HG02610 (cell line): Measurements from ENCODE around the gene VSIG4.

Source experiments
- ATAC-seq: cut with Tn5 transposase; IDR thresholded peaks from one replicate; pipeline ENCODE4 v1.9.1; 2021; ENCODE audit warnings: mild to moderate bottlenecking, moderate library complexity; ENCODE audit not compliant: unreplicated experiment

VSIG4 gene

GRCh38 chrX:66009231-66009845, 30.5 kb downstream of the VSIG4 start:
- no peak for ATAC-seq

- no peak for ATAC-seq
Measured at GRCh38 chrX:66008328-66008970, 31.4 kb downstream of the VSIG4 start.

- no peak for ATAC-seq
Measured at GRCh38 chrX:66007851-66008250, 32.0 kb downstream of the VSIG4 start.

GRCh38 chrX:66005830-66006449, 33.9 kb downstream of the VSIG4 start:
- no peak for ATAC-seq

DNA sequence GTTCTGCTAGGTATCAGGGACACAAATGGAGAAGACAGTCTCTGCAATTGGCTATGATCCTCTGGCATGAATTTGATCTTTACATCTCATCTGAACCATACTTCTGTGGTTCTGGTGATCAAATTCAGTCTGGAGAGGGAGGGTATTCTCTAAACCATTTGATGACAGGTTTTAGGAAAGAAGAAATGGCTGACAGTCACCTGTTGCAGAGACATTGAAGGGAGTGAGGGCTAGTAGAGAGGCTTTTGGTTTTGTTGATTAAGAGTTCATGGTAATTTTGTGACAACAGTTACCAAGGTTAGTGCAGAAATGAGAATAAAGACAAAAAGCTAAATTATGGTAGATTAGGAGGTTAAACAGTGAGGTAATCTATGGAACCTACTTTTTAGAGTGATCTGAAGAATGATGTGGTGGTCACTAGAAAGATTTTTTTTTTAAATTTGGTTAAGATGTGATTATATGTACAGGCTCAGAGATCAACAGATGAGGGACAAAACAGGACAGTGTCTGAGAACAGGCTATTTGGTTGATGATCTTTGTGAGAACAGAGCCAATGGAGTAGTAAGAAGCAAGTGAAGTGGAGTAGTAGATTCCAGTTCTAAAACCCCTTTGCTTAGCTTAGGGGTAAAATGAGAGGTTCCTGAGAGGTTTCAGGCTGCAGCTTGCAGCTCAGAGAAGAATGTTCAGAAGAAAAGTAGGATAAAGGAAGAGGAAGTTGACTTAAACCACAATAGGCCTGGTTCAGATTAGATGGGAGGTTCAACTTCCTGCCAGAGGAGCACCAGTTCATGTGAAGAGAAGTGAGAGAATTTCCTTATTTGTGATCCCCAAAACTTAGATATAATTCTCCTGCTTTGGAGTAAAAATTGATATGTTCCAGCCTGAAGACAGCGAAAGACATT, 34.7 kb downstream of the VSIG4 start:
- no peak for ATAC-seq

DNA sequence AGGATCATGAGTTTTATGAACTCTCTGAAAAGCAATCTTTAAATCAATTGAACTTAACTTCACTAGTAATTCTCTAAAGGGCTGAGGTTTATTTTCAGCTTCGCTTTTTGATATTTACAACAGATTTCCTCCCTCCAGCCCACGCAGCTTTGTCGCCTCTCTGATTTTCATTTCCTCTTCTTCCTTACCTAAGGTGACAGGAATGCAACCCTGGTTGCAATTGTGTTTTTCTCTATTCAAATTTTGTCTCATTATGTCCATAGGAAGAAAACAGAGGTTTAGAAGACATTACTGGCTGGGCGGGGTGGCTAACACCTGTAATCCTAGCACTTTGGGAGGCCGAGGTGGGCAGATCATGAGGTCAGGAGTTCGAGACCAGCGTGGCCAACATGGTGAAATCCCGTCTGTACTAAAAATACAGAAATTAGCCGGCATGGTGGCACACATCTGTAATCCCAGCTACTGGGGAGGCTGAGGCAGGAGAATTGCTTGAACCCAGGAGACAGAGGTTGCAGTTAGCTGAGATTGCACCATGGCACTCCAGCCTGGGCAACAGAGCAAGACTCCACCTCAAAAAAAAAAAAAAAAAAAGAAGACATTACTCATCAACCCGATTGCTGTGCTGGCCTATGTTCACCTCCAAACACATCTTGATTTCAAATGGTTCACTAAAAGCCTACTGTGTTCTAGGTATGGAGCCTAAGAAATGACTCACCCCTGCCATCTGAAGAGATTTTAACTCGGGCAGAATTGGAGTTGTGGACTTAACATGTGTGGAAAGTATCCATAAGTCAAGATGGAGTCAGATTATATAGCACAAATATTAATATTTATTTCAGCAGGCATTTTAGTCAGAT, 36.8 kb downstream of the VSIG4 start:
- ATAC-seq = peak; percentile 42

- ATAC-seq = no peak
Measured at GRCh38 chrX:66001596-66001995, 38.3 kb downstream of the VSIG4 start.

DNA sequence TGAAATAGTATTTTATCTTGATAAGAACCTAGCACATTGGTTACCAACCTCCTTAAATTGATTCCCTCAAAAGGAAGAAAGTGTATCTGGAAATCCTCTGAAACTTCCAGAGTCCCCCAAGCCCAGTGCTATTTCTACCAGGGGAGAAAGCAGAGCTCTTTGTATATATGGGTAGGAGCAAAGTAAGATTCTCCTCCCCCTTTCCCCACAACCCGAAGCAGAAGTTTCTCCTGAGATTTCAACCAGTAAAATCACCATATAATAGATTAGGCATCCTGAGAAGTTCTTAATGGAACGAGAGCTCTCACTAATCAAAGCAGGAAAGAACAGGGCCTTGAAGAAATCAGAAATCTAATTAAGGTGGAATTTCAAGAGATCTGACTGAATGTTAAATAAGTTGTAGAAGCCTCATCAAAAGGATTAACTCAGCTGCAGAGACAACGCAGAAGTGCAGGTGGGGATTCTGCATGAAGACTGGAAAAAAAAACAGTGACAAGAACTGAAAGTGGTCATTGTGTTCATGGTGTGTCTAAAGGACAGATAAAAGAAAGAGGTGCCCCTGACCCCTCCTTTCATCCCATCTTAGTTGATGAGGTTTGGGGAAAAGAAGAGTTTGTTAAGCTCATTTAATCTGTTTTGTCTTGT, 39.1 kb downstream of the VSIG4 start:
- ATAC-seq = peak; percentile 36

DNA sequence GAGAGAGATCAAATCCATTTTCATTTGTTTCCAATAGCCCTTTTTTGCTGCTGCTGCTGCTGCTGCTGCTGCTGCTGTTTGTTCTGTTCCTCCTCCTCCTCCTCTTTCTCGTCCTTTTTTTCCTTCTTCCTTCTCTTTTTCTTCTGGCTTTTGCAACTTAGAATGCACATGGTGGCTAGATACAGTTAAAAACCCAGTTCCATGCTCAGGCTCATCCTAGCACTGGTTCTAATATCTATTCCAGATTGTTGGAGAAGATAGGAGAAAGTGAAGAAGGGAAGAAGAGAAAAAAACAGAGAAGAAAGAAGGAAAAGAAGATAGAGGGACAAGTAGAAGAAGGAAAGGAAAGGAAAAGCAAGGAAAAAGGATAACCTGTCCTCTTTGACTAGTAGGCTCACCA, 39.7 kb downstream of the VSIG4 start:
- ATAC-seq = no peak

DNA sequence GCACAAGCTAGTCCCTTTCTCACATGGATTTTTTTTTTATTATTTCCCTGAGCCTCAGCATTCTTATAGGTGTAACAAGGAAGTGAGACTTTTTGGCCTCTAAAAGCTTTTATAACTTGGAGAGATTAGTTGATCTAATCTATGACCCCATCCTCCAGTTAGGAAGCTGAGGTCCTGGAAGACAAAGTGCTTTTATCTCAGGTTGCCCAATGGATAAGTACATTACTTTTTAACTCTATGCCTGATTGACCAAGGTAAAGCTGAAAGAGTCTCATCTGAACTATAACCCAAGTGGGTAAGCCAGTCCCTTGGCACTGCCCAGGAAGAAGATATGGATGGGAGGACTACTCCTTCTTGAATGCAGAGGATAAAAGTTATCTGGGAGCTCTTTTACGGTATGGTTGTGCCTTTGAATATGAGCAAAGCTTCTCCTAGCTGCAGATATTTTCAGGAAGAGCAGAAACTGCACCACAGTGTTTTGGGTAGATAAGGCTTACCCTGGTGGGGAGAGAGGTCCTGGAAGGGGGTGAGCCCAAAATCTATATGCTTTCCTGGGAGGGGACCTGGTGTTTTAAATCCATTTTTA, 40.2 kb downstream of the VSIG4 start:
- ATAC-seq = no peak

DNA sequence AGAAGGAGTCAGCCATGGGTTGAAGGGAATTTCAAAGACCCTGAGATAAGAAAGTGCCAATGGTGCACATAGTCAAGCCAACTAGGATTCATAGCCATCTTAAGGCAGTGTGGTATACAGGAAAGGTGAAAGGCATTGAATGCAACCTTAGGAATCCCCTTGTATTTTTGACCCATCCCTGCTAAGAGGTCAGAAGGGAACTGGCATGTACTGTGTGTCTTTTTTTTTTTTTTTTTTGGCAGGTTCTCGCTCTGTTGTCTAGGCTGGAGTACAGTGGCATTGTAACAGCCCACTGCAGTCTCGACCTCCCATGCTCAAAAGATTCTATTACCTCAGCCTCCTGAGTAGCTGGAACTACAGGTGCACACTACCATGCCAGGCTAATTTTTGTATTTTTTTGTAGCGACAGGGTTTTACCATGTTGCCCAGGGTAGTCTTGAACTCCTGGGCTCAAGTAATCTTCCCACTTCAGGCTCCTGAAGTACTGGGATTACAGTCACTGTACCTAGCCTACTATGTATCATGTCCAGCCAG, 40.8 kb downstream of the VSIG4 start:
- ATAC-seq = no peak

- ATAC-seq = no peak
Measured at GRCh38 chrX:65997978-65998717, 41.7 kb downstream of the VSIG4 start.

DNA sequence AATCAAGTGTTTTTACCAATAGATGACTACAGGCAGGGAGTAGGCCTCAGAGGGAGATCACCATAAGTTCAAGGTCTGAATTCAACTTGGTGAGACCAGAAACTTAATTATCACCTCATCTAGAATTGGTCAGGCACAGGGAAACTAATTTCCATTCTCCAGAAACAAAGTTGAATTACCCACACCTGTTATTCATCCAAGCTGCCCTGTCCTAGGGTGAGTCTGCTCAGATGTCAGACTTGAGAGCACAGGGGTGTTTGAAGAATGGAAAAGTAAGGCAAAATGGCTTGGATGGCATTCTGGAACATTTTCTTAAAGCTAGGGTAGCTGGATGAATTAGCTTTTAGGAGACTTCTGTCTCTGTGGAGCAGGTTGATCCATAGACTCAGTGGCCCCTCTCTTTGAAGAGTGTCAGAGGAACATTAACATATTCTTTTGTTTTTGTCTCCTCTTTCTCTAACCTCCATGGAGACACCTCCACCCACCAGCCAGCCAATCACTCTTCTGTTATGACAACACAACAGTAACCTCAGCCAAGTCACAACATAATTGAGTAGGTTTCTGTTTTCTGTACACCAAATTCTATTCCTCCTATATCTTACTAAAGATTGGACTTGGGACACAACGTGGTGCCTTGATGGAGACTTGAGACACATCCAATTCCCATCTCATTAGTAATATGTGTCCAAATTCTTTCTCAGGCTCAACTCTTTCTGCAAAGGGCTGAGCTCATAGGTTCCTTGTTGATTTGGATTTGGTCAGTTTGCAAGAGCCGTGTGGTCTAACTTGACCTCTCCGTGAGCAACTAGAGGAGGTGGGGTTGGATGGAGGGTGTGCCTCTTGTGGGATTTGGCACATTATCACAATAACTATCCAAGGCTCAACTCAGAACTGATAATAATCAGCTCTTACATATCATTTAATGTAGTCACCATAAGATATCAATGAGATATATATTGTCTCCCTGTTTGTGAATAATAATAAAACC, 45.1 kb downstream of the VSIG4 start:
- peak; percentile 58 for ATAC-seq

DNA sequence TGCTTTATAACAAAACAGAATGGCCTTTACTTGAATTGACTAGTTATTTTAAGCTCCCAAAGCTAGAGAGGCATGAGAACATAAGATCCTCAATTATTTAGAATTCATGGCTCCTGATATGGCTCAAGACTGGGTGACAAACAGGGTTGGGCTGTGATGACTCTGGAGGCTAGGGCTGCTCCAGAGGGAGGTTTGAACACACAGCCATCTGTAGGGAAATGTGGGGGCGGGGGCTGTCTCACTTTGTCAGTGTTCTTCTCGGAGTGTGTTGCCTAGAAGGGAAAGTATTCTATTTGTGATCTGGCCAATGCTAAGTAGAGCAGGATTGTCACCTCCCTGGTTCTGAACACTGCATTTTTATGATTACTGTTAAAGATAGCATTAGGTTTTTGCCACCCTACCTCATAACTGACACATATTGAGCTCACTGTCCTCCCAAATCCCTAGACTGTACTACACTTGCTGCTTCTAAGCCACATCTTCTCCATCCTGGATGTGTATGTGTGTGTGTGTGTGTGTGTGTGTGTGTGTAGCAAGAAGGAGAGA, 45.9 kb downstream of the VSIG4 start:
- no peak for ATAC-seq

- no peak for ATAC-seq
Measured at GRCh38 chrX:65993332-65993731, 46.5 kb downstream of the VSIG4 start.

GRCh38 chrX:65990702-65991101, 49.2 kb downstream of the VSIG4 start:
- ATAC-seq = no peak

DNA sequence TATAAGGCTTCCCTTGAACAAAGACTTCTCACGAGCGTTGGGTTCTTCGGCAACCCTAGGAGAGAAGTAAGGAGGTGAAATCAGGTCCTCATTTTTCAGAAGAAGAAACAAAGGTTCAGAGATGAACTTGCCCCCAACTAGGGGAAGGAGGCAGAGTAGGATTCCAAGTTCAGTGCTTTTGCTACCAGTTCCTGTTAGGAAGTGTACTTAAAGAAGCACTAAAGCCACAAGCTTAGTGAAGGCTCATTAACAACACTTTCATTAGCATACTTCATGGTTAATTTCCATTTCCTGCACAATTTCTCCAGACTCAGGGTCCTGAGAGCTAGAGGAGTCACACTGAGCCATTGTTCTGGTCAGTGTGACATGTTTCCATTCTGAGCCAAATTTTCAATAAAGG, 52.1 kb downstream of the VSIG4 start:
- ATAC-seq = no peak
